Naive thymus-derived CD4-positive, alpha-beta T cell (primary cell): ENCODE results near the gene KRTAP2-4. TPM values are rescaled to one million over a fixed set of nuclear protein-coding genes. Genes with fewer than 3 reads are reported as not detected.
A peak's percentile ranks its signal among the peaks of the same experiment; 100 is the strongest.
"Not testable (repeated sequence)": the region's sequence is repeated elsewhere in the genome, so short reads cannot be mapped to it uniquely, and the experiment has no call there.

Source experiments
- ATAC-seq: fragments of 150-1000 bp; cut with Tn5 transposase; 2 replicates; pipeline ENCODE4 v1.10.0; 2021; ENCODE audit warnings: mild to moderate bottlenecking, moderate library complexity
- CTCF ChIA-PET: fragments of 350-600 bp; sonication (Branson Sonifier 250); formaldehyde crosslinking; loops from one replicate; lab custom pipeline; 2021; ENCODE audit warnings: antibody characterized with exemption; lab: Charles Lee
- POLR2A ChIA-PET: fragments of 350-600 bp; sonication (Branson Sonifier 250); formaldehyde crosslinking; loops from one replicate; lab custom pipeline; 2021; ENCODE audit warnings: antibody characterized with exemption, inconsistent platforms; lab: Charles Lee
- DNase-seq, 9 donors: peaks; one replicate each; pipeline versions ENCODE4 v3.0.0 to v3.0.0-alpha.2; 2020 to 2022; ENCODE audit warnings: mixed read lengths in 1 of 9
- H3K27ac ChIP-seq: one replicate; pipeline ENCODE4 v1.7.0; 2013; ENCODE audit warnings: mild to moderate bottlenecking, low read depth, low read length, moderate library complexity
- H3K27me3 ChIP-seq, 2 donors: one replicate each; pipeline ENCODE4 v1.7.0; 2013; ENCODE audit warnings: low read length in 2 of 2, mild to moderate bottlenecking in 2 of 2, moderate library complexity in 2 of 2; ENCODE audit not compliant: control insufficient read depth in 2 of 2, insufficient read depth in 2 of 2
- H3K36me3 ChIP-seq, 3 experiments: 1 replicate in 2 of 3; 2 replicates in 1 of 3; pipeline ENCODE4 v1.7.0; 2013; ENCODE audit warnings: low read length in 3 of 3, mild to moderate bottlenecking in 3 of 3, moderate library complexity in 1 of 3; ENCODE audit not compliant: insufficient read depth in 3 of 3, control insufficient read depth in 2 of 3
- H3K4me1 ChIP-seq, 2 donors: one replicate each; pipeline ENCODE4 v1.7.0; 2013; ENCODE audit warnings: low read length in 2 of 2, mild to moderate bottlenecking in 2 of 2, moderate library complexity in 1 of 2; ENCODE audit not compliant: control insufficient read depth in 2 of 2, insufficient read depth in 2 of 2
- H3K4me3 ChIP-seq: 2 replicates; pipeline ENCODE4 v1.7.0; 2013; ENCODE audit warnings: mild to moderate bottlenecking, low read length
- H3K9me3 ChIP-seq, 3 experiments: 1 replicate in 2 of 3; 2 replicates in 1 of 3; pipeline ENCODE4 v1.7.0; 2013; ENCODE audit warnings: low read length in 3 of 3; ENCODE audit not compliant: control insufficient read depth in 2 of 3
- H3K27ac Mint-ChIP-seq, 9 donors: one replicate each; pipeline ENCODE4 v1.8.0; 2020 to 2022; ENCODE audit warnings: mixed read lengths in 9 of 9, mild to moderate bottlenecking in 8 of 9, moderate library complexity in 5 of 9, inconsistent platforms in 2 of 9
- H3K27me3 Mint-ChIP-seq, 5 donors: one replicate each; pipeline ENCODE4 v1.8.0; 2021 to 2022; ENCODE audit warnings: mixed read lengths in 5 of 5, mild to moderate bottlenecking in 1 of 5
- H3K36me3 Mint-ChIP-seq, 5 donors: one replicate each; pipeline ENCODE4 v1.8.0; 2020 to 2022; ENCODE audit warnings: mixed read lengths in 5 of 5, mild to moderate bottlenecking in 3 of 5, inconsistent platforms in 1 of 5
- H3K4me1 Mint-ChIP-seq, 7 donors: one replicate each; pipeline ENCODE4 v1.8.0; 2020 to 2022; ENCODE audit warnings: mixed read lengths in 7 of 7, mild to moderate bottlenecking in 3 of 7, inconsistent platforms in 1 of 7
- H3K4me3 Mint-ChIP-seq, 10 donors: one replicate each; pipeline ENCODE4 v1.8.0; 2020 to 2022; ENCODE audit warnings: mild to moderate bottlenecking in 10 of 10, mixed read lengths in 10 of 10, moderate library complexity in 6 of 10, inconsistent platforms in 2 of 10
- H3K9me3 Mint-ChIP-seq, 11 donors: one replicate each; pipeline ENCODE4 v1.8.0; 2020 to 2022; ENCODE audit warnings: mixed read lengths in 11 of 11, mild to moderate bottlenecking in 4 of 11, inconsistent platforms in 1 of 11, moderate library complexity in 1 of 11
- intact Hi-C, 2 donors: fragments of 100-400 bp; cut with micrococcal nuclease; formaldehyde crosslinking; loops; one replicate each; pipeline ENCODE4 v1.15.1; 2023
- polyA plus RNA-seq, 2 donors: library from polyadenylated mRNA; unstranded; fragments of 300-500 nt; fragmentation: Illumina TruSeq; gene quantifications; one replicate each; pipeline ENCODE4 v1.2.3, GENCODE V29; 2021
- total RNA-seq, 6 experiments: library from RNA in 5 of 6; stranded (reverse) in 5 of 6; gene quantifications; 1 replicate in 5 of 6; 2 replicates in 1 of 6; pipeline ENCODE4 v1.2.3 and lab custom pipeline; 2021 to 2026

Gene KRTAP2-4
- total and polyA plus RNA-seq, 7 experiments from 2014 or later: not detected

DNA sequence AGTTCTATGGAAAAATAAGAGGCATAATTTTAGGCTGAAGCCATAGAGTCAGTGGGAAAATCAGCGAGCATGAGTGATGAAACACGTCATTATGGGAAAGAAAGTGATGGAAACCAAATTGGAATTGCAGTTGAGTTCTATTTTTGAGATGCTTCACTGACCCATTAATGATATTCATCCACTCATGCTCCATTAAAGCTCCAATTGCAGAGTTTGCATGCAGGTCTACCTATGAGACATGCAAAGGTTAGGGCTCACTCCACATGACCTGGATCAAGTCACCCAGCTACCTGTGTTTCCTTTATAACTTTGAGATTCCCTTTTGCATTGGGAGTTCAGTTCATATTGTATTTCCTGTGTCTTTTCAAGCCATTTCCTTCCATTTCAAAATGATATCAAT is 8.0 kb upstream of the KRTAP2-4 start:
- Histone ChIP-seq H3K27ac (no peak overlapping the region), H3K9me3 (no peaks in the 10 kb centered on the region), H3K4me3 (no peak overlapping the region), H3K27me3 (peaks cover 0 to 5% of the 10 kb centered on the region in 2 donors), H3K36me3 (no peaks in the 10 kb centered on the region), H3K4me1 (no peaks in the 10 kb centered on the region)
- ChIA-PET CTCF (interaction anchor here (0.6 kb wide), 1 partner anchor 741 kb away, joined by 3 read pairs; no protein-coding TSS in a partner anchor), POLR2A (no interaction called here)
- intact Hi-C loops: no loop called here
- Mint-ChIP-seq H3K36me3 (peaks cover 0 to 3% (median 0%) of the 10 kb centered on the region in 5 donors), H3K27ac (no peak overlapping the region), H3K4me3 (no peak overlapping the region), H3K9me3 (peaks cover 0 to 3% (median 0%) of the 10 kb centered on the region in 11 donors), H3K27me3 (peaks cover 19 to 27% (median 22%) of the 10 kb centered on the region in 5 donors), H3K4me1 (peaks cover 0 to 16% (median 0%) of the 10 kb centered on the region in 7 donors)
- no peak for ATAC-seq
- DNase-seq: no peak

DNA sequence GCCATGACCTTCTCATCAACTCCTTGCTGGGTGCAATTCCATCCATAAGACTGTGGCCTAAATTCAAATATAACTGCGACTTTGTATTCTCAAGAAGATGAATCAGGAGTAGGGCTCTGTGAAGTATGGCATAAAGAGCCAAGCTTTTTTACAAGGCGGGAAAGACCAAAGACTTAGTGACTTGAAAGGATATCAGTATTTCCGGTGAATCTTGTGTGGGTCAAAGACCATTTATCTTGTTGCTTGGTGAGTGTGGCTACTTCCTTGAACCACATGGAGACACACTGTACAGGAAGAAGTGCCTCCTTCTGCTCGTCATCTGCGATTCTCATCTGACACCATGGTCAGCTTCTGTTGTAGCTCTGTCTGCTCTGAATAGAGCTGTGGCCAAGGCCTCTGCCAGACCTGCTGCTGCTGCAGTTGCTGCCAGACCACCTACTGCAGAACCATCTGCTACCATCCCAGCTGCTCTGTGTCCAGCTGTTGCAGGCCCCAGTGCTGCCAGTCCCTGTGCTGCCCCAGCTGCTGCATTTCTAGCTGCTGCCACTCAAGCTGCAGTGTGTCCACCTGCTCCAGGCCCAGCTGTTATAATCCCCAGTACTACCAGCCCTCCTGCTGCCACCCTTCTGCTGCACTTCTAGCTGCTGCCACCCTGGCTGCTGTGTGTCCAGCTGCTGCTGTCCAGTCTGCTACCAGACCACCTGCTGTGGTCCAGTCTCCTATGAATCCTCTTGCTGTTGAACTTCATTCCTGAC is 6.1 kb upstream of the KRTAP2-4 start:
- ATAC-seq (no peak), DNase-seq (no peak)
- H3K4me1 ChIP-seq: no peaks in the 10 kb centered on the region
- H3K27ac Mint-ChIP-seq: peak overlapping the region in 1 of 9 donors; percentile 51
- no peak overlapping the region for H3K4me3 Mint-ChIP-seq
- H3K4me1 Mint-ChIP-seq: peaks cover 0 to 16% (median 0%) of the 10 kb centered on the region in 7 donors
- H3K36me3 Mint-ChIP-seq: peaks cover 0 to 3% (median 0%) of the 10 kb centered on the region in 5 donors
- H3K4me3 ChIP-seq: no peak overlapping the region
- H3K27me3 ChIP-seq: peaks cover 0 to 5% of the 10 kb centered on the region in 2 donors
- ChIA-PET CTCF (no interaction called here), POLR2A (no interaction called here)
- no peak overlapping the region for H3K27ac ChIP-seq
- intact Hi-C loops: no loop called here
- H3K36me3 ChIP-seq: no peaks in the 10 kb centered on the region
- H3K27me3 Mint-ChIP-seq: peaks cover 19 to 22% (median 20%) of the 10 kb centered on the region in 5 donors
- no peaks in the 10 kb centered on the region for H3K9me3 ChIP-seq
- H3K9me3 Mint-ChIP-seq: peaks cover 0 to 2% (median 0%) of the 10 kb centered on the region in 11 donors

DNA sequence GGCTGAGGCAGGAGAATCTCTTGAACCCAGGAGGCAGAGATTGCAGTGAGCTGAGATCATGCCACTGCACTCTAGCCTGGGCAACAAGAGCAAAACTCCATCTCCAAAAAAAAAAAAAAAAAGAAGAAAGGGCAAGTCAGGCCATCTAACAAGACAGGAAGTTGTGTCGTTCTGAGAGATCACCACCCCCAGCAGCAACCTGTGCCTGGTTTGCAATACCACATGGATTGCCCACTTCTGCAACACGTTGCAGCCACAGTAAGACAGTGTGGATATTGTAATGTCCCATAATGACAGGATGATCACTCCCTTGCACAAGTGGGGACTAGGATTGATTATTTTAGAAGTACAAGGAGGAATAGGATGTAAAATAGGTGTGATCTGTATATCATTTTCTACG is 3.4 kb upstream of the KRTAP2-4 start:
- H3K27ac ChIP-seq: no peak overlapping the region
- Mint-ChIP-seq H3K36me3 (peaks cover 0 to 3% (median 0%) of the 10 kb centered on the region in 5 donors), H3K9me3 (no peaks in the 10 kb centered on the region), H3K4me1 (peaks cover 0 to 6% (median 0%) of the 10 kb centered on the region in 7 donors), H3K27me3 (peaks cover 0 to 7% (median 0%) of the 10 kb centered on the region in 5 donors), H3K27ac (peak overlapping the region in 1 of 9 donors; percentile 60), H3K4me3 (no peak overlapping the region)
- H3K27me3 ChIP-seq: no peaks in the 10 kb centered on the region
- CTCF ChIA-PET: no interaction called here
- H3K4me3 ChIP-seq: no peak overlapping the region
- DNase-seq (no peak), ATAC-seq (no peak)
- no peaks in the 10 kb centered on the region for H3K36me3 ChIP-seq
- H3K4me1 ChIP-seq: no peaks in the 10 kb centered on the region
- intact Hi-C loops: no loop called here
- no peaks in the 10 kb centered on the region for H3K9me3 ChIP-seq
- POLR2A ChIA-PET: no interaction called here

DNA sequence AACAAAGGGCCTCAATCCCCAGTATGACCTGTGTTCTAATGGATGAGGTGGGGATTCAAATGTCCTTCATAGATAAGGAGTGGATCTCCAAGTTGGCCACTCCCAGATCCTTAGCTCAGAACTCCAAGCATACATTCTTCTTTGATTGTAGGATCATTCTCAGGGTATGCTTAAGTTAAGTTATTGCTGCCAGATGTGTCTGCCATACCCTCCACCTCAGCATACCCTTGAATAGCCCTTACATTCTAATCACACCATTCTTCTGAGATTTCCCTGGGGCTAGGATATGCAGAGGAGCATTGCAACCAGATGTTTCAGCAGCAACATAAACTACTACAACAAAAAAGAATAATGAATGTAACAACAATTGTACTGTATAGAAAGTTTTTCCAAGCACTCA is 1.6 kb upstream of the KRTAP2-4 start:
- no peaks in the 10 kb centered on the region for H3K9me3 ChIP-seq
- peaks cover 0 to 4% (median 0%) of the 10 kb centered on the region in 7 donors for H3K4me1 Mint-ChIP-seq
- H3K36me3 ChIP-seq: no peaks in the 10 kb centered on the region
- no peak overlapping the region for H3K27ac ChIP-seq
- no peaks in the 10 kb centered on the region for H3K27me3 ChIP-seq
- no peak overlapping the region for H3K4me3 ChIP-seq
- CTCF ChIA-PET: no interaction called here
- peaks cover 0 to 17% (median 0%) of the 10 kb centered on the region in 5 donors for H3K27me3 Mint-ChIP-seq
- peaks cover 0 to 2% (median 0%) of the 10 kb centered on the region in 5 donors for H3K36me3 Mint-ChIP-seq
- POLR2A ChIA-PET: no interaction called here
- no peaks in the 10 kb centered on the region for H3K9me3 Mint-ChIP-seq
- DNase-seq: no peak
- no peak overlapping the region for H3K27ac Mint-ChIP-seq
- no peak overlapping the region for H3K4me3 Mint-ChIP-seq
- no peak for ATAC-seq
- no peaks in the 10 kb centered on the region for H3K4me1 ChIP-seq
- intact Hi-C loops: no loop called here

DNA sequence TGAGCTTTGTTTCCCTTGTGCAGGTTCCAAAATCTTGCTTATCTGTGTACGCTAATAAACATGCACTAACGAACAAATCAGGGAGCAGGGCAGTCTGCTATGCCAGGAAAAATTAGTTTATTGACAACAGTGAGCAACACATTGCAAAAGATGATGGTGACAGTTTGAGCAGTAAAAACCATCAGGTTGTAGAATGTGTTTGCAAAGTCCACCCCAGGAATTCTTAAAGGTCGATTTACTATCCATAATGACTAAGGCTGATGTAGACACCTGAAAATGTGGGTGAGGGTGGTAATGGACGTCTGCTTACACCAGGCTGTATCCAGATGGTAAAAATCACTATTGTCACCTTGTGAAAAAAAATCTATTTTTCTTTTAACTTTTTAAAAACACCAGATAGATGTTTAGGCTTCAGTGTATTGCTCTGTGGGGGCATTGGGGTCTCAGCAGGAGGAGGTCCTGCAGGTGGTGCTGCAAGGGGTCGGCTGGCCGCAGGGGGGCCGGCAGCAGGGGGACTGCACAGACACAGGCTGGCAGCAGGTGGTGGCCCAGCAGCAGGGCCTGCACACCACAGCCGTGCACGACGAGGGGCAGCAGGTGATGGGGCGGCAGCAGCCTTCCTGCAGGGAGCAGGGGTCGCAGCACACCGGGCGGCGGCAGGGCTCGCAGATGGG is 526 bp downstream of the KRTAP2-4 start:
- H3K4me3 Mint-ChIP-seq, H3K36me3 Mint-ChIP-seq, intact Hi-C loops, H3K9me3 Mint-ChIP-seq, DNase-seq, H3K27ac ChIP-seq, H3K9me3 ChIP-seq, H3K36me3 ChIP-seq, H3K4me3 ChIP-seq, H3K4me1 Mint-ChIP-seq, ATAC-seq, CTCF ChIA-PET, POLR2A ChIA-PET, H3K27ac Mint-ChIP-seq, H3K27me3 ChIP-seq, H3K4me1 ChIP-seq: not testable (repeated sequence)
- H3K27me3 Mint-ChIP-seq: peaks cover 10 to 34% (median 17%) of the 10 kb centered on the region in 5 donors

DNA sequence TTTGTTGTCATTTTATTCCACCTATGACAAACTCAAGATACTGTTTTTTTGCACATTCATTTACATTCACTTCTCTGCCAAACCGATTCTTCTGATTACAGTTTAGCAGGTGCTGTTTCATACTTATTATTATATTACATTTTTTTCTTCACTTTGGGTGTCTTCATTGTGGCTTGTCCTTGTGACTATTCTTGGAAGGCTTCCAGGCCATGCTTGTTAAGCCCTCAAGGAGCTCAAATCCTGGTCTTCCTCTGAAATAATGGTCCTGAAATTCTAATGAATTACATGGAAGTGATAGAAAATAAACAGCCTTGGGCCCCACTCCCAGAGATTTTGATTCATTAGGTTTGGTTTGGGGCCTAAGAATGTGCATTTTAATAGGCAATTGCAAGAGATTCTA is 1.4 kb downstream of the KRTAP2-4 start:
- ATAC-seq (no peak), DNase-seq (no peak)
- H3K4me1 Mint-ChIP-seq: peaks cover 0 to 3% (median 0%) of the 10 kb centered on the region in 7 donors
- intact Hi-C loops: no loop called here
- POLR2A ChIA-PET: no interaction called here
- H3K27ac ChIP-seq: no peak overlapping the region
- no peaks in the 10 kb centered on the region for H3K36me3 Mint-ChIP-seq
- no peaks in the 10 kb centered on the region for H3K4me1 ChIP-seq
- no peak overlapping the region for H3K27ac Mint-ChIP-seq
- H3K36me3 ChIP-seq: no peaks in the 10 kb centered on the region
- H3K9me3 Mint-ChIP-seq: no peaks in the 10 kb centered on the region
- H3K4me3 ChIP-seq: no peak overlapping the region
- peaks cover 15 to 40% (median 23%) of the 10 kb centered on the region in 5 donors for H3K27me3 Mint-ChIP-seq
- CTCF ChIA-PET: no interaction called here
- H3K9me3 ChIP-seq: no peaks in the 10 kb centered on the region
- H3K27me3 ChIP-seq: no peaks in the 10 kb centered on the region
- no peak overlapping the region for H3K4me3 Mint-ChIP-seq
